NCI-H1417 treated with DMSO at 0.1 percent for 48 hours (cell line): ENCODE measurements around the gene MTA1.

Experiments
- DNase-seq: peaks from one replicate; lab custom pipeline; 2025; lab: John Stamatoyannopoulos, UW

The MTA1 gene

DNA sequence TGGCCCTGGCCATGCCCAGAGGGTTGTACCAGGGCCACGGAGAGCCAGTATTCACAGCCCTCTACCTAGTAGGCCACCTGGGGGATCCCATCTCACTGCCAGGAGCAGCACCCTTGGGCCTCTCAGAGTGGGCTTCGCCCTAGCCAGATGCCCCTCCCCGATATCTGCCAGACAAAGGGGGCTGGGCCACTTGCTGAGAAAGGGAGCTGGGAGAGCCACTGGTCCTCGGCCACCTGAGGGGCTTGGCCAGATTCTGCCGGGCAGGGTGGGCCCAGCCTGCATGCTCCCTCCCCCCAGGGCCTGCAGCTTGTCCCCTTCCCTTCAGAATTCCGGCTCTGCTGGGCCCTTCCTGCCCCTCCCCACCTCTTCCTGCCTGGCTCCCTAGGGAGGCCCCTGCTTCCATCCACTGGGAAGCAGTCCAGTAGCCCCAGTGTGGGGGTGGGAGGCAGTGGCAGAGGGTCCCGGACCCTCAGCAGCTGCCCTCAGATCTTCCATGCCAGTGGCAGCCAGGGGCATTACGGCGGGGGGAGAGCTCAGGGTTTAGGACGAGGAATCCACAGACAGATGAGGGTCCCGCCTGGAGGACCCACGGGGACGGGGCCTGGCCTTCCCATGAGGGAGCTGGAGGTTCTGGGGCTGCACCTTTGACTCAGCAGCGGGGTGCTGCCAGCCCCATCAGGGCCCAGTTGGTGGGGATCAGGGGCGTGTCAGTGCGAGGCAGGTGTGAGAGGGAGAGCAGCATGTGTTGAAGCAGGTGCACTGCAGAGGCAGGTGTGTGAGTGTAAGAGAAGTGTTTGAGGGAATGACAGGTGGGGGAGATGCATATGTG lies 57.4 kb downstream of the MTA1 start:
- DNase-seq, result no peak

DNA sequence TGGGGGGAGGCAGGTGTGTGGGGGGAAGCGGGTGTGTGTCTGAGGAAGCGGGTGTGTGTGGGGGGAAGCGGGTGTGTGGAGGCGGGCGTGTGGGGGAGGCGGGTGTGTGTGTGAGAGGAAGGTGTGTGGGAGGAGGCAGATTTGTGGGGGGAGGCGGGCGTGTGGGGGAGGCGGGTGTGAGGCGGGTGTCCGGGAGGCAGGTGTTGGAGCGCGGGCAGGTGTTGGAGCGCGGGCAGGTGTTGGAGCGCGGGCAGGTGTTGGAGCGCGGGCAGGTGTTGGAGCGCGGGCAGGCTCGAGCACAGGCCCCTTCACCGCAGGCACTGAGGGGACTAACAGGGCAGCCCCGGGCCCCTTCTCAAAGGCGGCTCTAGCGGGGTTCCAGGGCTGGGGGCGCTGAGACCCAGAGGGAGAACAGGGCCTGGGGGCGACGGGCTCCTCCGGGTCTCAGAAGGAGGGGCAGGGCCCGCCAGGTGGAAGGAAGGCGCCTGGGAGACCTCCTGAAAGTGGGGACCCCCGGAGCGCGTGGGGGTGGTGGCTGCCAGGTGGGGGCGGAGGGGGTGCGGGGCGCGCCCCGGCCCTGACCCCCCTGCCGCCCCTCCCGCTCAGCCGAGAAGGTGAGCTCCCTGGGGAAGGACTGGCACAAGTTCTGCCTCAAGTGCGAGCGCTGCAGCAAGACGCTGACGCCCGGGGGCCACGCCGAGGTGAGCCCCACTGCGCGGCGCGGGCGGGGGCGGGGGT lies 58.2 kb downstream of the MTA1 start:
- DNase-seq, result no peak

DNA sequence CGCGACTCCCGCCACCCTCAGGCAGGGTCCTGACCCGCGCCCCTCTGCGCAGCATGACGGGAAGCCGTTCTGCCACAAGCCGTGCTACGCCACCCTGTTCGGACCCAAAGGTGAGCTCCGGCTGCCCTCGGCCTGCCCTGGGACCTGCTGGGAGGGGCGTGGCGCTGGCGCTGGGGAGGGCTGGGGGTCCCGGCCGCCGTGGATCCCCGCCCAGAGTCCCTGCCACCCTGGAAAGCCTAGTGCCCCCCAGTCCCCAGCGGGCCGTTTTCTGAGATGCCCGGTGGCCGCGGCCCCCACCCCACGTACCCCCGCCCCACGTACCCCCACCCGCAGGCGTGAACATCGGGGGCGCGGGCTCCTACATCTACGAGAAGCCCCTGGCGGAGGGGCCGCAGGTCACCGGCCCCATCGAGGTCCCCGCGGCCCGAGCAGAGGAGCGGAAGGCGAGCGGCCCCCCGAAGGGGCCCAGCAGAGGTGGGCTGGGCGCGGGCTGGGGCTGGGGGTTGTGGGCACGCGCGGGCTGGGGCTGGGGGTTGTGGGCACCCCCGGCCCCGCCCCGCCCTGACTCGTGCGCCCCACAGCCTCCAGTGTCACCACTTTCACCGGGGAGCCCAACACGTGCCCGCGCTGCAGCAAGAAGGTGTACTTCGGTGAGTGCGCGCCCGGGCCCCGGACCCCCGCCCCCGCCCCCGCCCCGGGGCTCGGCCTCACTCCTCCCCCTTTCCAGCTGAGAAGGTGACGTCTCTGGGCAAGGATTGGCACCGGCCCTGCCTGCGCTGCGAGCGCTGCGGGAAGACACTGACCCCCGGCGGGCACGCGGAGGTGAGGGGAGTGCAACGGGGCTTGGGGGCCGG lies 59.0 kb downstream of the MTA1 start:
- no peak for DNase-seq

DNA sequence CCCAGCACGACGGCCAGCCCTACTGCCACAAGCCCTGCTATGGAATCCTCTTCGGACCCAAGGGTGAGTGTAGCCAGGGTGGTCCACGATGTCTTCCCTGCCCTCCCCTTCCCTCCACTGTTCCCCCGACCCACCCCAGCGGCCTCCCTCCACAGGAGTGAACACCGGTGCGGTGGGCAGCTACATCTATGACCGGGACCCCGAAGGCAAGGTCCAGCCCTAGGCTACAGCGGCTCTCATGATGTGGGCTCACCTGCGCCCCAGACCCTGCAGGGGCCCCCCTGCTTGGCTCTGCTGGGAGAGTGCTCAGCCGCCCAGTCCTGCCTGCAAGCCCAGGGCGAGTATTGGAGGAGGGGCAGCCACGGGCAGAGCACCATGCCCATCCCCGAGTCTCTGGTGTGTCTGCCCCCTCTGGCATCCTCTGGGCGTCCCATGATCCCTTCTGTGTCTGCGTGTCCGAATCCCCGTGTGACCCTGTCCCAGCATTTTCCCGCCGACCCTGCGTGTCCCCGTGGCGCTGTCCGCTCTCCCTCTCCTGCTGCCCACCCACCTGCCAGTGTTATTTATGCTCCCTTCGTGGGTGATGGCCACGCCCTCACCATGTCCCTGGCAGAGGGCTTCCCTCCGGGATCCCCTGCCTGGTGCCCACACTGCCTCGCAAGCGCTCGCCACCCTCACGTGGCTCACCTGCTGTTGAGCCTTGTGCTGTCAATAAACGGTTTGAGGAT lies 60.0 kb downstream of the MTA1 start:
- no peak for DNase-seq

DNA sequence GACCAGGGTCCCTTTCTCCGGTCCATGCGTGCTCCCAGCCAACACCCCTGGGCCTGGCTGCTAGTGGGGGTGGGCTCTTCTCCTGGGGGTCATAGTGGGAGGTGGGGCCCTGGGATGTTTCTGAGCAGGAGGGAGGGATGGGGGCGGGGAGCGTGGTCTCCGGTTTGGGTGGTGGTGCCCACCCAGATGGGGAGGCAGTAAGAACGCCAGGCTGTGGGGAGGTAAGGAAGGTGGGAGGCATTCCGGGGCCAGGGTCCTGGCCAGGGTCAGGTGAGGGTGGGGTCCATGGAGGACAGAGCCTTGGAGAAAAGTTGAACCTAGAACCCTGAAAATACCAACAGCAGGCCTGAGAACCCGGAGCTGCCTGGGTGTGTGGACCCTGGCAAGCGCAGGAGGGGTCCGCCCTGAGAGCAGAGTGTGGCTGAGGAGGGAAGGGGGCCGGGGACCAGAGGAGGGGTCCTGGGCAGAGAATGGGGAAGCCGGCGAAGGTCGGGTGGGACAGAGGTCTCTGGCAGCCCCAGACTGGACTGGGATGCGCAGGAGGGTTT lies 60.6 kb downstream of the MTA1 start:
- DNase-seq, result no peak

DNA sequence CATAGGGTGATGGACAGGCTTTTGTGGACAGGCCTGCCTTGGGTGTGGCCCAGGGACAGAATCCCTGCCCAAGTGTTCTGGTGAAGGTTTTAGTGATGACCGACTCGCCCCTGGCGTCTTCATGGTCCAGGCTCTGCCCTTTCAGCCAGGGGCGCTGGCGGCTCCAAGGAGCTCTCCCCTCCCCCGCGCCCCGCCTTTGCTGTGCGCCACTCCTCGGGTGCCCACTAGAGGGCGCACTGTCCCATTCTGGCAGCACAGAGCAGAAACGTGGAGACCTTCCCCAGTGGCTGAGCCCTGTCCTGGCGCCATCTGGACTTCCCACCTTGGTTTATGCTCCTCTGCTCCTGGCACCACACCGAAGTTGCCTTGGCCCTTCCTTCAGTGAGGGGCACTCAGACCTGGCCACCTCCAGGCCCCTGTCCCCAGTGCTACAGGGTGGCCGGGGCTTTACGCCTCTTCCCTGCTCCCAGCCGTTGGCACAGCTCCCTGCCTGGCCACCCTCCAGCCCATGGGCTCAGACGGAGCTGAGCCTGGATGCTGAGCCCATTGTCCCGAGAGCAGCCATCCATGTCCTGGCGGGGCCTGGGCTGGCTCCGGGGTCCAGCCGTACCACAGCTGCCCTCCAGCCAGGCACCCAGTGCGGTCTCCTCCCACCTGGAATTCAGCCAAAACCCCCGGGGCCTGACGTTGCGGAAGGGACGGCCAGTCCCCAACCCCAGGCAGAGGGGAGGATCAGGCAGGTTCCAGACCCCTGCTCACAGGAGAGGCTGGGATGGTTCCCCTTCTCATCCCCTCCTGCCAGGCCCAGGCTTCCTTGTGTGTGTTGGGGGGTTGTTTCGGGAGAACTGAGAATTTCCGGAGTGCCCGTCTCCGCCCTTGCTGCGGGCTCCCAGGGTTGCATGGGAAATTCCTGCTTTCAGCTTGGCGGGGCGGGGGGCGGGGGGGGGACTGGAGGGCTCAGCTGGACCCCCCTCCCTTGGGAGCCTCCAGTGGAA lies 61.5 kb downstream of the MTA1 start:
- peak; percentile 78 for DNase-seq

DNA sequence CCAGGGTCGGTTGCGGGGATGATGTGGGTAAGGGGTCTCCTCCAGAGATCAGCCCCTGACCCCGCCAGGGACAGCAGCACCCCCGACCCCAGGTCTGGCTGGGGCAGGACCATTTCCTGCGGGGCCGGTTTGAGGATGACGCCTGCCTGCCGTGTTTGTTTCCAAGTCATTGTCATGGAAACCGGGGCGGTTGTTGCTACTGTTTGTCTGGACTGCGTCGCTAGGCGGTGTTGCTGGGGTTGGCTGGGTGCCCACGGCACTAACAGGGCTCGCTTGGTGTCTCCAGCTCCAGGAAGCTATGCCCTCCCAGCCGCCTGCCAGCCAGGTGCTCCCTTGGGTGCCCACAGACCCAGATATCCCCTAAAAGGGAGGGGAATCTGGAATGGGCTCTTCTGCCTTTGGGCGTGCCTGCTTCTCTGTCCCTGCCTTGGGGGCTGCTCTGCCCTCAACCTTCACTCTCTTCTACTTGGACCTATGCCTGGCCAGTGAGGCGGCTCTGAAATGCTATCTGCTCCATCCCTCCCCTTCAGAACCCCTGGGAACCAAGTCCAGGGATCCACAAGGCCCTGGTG lies 62.3 kb downstream of the MTA1 start:
- peak; percentile 84 for DNase-seq

DNA sequence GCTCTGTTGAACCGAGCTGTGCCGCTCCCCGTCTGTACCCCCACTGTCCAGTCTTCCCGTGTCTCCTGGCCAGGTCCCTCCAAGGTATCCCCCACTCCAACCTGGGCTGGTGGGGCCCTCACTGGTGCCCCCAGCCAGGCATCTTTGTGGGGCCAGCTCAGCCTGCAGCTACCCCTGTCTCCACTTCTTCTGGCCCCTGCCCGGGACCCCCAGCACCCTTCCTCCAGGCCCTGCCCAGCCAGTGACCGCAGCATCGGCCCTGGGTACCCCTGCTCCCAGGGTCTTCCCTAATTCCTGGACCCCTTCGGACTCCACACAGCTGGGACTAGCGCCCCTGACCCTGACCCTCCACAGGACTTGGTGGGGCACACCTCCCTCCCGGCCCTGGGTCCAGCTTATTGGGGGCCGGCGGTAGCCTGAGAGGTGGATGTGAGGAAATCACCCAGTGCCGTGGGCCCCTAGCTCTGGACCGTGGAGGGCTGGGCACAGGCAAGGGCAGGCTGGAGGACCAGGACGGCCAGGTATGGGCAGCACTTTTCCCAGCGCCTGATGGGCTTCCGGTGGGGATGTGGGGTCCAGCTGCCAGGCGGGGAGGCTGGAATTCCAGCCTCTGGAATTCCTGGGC lies 63.0 kb downstream of the MTA1 start:
- DNase-seq, result no peak

DNA sequence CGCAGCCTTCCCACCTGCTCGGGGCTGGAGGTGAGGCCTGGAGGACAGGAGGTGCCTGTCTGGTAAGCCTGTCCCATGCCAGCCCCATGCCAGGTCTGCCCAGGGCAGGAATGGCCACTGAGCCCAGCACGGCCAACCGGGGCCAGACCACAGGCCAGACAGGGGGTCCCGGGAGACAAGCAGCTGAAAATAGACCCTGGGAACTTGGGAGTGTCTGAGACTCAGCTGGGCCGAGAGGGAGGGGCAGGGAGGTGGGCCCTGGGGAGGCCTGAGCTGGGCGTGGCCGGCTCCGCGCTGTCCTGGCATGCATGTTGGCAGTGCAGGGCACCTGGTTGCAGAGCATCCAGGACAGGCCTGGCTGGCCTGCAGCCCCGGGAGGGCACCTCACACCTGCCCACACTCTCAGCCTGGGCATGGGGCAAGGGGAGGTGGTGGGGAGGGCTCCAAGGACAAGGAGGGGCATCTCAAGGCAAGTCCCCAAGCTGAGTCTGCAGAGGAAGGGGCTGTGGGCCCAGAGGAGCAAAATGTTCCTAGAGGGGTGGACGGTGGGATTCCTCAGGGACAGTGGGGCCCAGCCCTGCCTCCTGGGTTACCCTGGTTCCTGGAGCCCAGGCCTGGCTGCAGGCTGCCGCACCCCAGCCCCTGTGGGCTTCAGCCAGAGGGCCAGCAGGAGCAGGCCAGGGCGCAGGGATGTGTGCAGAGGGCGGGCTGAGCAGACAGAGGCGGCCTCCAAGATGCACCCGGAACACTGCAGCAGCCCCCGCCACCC lies 63.9 kb downstream of the MTA1 start:
- DNase-seq, result no peak

DNA sequence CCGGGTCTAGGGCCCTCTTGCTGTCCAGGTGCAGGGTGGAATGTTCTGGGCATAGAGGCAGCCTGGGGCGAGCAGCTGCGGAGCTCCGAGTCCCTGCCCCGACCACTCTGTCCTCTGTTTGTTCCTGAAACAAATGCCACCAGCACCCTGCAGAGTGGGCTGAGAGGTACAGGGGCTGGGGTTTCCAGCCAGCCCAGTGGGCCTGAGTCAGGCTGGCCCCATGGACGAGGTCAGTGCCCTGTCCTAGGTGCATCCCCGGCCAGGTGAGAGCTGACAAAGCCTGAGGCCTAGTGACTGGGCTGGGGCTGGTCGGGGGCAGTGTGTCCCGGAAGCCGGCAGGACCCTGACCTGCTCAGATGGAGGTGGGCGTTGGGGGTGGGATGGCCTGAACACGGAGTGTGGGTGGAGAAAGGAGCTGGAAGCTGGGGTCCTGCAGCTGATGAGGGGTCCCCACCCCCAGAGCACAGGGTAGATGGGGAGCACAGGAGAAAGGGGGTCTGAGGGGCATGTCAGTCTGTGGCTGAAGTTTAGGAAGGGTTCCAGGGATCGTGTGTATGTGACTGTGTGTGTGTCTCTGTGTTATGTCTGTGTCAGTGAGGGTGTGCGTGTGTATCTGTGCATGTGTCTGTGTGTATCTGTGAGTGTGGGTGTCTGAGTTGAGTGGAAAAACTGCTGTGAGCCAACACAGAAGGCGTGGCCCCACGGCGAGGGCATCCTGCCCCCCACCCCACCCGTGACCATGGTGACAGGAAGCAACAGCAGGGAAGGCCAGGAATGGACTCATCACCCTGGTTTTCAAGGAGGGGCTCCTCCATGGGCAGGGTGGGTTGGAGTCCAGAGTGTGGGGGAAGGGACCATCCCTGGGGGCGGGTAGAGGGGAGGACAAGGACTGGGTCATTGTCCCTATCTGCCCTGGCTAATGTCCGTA lies 64.7 kb downstream of the MTA1 start:
- no peak for DNase-seq

DNA sequence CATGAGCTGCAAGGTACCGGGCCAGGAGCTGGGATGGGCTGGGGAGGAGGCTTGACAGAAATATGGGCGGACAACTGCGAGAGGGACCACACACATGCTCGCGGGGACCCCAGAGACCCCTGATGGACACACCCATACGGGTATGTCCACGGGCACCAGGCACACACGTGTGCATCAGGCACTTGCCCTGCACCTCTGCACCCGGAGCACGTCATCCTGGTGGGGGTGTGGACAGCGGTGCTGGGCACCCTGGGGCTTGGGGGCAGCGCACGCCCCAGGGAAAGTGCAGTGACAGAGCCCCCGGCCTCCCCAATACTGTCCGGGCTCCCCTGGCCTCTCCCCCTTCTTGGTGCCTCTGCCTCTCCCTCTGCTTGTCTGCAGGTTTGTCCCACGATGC lies 65.4 kb downstream of the MTA1 start:
- DNase-seq, result no peak

DNA sequence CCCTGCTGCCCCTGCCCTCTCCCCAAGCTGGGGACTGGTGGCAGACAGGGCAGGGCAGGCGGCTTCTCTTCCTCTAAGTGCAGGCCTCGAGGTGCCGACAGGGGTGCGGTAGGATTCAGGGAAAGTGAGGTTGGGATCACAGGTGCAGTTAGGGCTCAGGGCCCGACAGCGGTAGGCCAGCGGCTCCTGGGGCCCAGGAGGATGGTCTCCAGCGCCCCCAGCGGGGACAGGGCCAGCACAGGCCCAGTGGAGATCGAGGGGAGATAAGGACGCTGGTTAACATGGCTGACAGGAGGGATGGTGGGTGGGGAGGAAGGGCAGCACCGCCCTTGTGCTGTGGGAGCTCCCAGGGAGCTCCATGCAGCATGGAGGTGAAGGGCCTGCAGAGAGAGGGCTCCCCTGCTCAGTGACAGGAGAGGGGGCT lies 66.1 kb downstream of the MTA1 start:
- no peak for DNase-seq

DNA sequence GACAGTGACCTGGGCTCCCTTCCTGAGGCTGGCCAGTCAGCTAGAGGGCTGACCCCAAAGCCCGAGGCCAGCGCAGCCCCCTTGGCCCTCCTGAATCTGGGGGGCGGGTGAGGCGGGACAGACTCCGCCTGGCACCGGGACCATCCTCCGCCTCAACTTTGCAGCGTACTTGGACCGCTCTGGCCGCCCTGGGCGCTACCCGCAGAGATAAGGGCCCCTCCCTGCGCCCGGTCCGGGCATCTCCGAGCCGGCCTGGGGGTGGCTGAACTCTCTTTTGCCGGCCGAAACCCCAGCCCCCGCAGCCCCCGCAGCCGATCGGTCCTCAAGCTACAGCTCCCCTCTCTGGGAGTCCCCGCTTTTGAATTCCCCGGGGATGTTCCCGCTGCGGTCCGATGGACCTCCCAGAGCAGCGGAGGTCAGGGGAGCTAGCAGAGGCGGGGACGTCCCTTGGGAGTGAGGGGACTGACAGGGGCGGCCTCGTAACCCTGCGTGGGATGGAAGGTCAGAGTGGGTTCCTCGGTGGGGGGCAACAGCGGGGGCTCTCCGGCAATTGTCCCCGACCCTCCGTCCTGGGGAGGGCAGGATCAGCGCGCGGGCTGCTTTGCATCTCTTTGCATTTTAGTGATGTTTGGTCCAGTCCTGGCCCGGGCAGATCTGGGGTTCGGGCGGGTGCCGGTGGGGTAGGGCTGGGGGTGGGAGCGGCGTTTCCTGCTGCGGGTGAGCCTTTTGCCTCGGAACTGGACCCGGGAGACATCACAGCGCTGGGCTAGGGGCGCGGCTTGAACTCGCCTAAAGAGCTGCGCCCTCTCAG lies 66.7 kb downstream of the MTA1 start, which contains the start of gene CRIP1:
Gene CRIP1, plus strand, starts transcription at position 724 of the 811 bp plus-strand sequence. CDS start 374 bp downstream, outside the sequence.
- no peak for DNase-seq

DNA sequence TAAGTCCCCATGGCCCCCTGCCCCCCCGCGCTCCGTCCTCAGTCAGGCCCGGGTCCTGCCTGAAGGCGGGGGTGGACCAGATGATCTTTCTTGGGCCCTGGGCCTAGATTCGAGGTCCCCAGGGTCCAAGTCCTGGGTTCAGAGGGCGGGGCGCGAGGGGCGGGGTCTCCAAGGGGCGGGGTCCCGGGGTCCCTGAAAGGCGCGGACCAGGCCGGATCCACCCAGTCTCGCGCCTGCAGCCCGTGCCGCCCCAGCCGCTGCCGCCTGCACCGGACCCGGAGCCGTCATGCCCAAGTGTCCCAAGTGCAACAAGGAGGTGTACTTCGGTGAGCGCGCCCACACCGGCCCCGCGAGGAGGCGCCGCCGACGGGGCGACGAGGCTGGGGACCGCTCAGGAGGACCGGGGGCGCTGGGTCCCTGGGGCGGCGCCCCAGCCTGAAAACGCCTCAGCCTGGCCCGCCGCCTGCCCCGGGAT lies 67.4 kb downstream of the MTA1 start:
- no peak for DNase-seq

DNA sequence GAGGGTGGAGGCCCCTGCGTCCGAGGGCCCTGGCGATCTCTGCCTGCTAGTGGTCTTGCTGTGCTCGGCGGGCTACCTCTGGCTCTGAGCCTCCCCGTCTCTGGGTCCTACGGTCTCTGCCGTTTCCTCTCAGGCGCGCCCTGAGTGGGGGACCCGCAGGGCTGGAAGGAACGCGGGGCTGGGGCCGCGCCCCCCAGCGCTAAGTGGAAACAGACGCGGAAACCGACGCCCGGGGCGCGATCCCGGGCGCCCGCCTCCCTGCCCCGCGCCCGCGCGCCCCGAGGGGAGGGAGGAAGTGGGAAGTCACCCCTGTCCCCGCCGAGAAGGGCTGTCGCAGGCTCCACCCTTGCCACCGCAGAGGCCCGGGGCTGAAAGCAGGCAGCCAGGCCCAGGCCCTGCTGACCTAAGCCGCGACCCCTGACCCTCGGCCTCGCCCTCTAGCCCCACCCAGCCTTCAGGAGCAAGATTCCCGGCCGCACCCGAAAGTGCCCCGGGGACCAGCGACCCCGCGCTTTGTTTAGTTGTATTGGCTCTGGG lies 67.9 kb downstream of the MTA1 start:
- no peak for DNase-seq
